Activated gamma-delta T cell (primary cell): Measurements from ENCODE around the gene DEGS1.
"Not testable (repeated sequence)": the region's sequence is repeated elsewhere in the genome, so short reads cannot be mapped to it uniquely, and the experiment has no call there.

Experiments
- DNase-seq: peaks from one replicate; lab custom pipeline; 2025; lab: John Stamatoyannopoulos, UW

The DEGS1 gene

GRCh38 chr1:224180783-224181452, 2.1 kb upstream of the DEGS1 start:
- DNase-seq: no peak

GRCh38 chr1:224181453-224181810, 1.6 kb upstream of the DEGS1 start:
- no peak for DNase-seq

GRCh38 chr1:224182057-224182865, 779 bp upstream of the DEGS1 start:
- DNase-seq: no peak

- peak; percentile 53 for DNase-seq
Measured at GRCh38 chr1:224183591-224184312, 712 bp downstream of the DEGS1 start.

- no peak for DNase-seq
Measured at GRCh38 chr1:224185208-224185607, 2.2 kb downstream of the DEGS1 start.

- DNase-seq: no peak
Measured at GRCh38 chr1:224188286-224188685, 5.2 kb downstream of the DEGS1 start.

GRCh38 chr1:224189561-224189960, 6.5 kb downstream of the DEGS1 start:
- no peak for DNase-seq

- no peak for DNase-seq
Measured at GRCh38 chr1:224192082-224192788, 9.2 kb downstream of the DEGS1 start.

- DNase-seq: no peak
Measured at GRCh38 chr1:224193319-224193966, 10.4 kb downstream of the DEGS1 start.

- DNase-seq: no peak
Measured at GRCh38 chr1:224196813-224197600, 14.0 kb downstream of the DEGS1 start.

- no peak for DNase-seq
Measured at GRCh38 chr1:224198572-224198971, 15.5 kb downstream of the DEGS1 start.

- DNase-seq: no peak
Measured at GRCh38 chr1:224199679-224200078, 16.6 kb downstream of the DEGS1 start.

- DNase-seq: no peak
Measured at GRCh38 chr1:224201383-224201782, 18.3 kb downstream of the DEGS1 start.

GRCh38 chr1:224201853-224202252, 18.8 kb downstream of the DEGS1 start:
- no peak for DNase-seq

GRCh38 chr1:224203243-224204016, 20.4 kb downstream of the DEGS1 start:
- DNase-seq: no peak

- no peak for DNase-seq
Measured at GRCh38 chr1:224205438-224205840, 22.4 kb downstream of the DEGS1 start.

GRCh38 chr1:224205931-224206538, 23.0 kb downstream of the DEGS1 start:
- not testable (repeated sequence) for DNase-seq

- no peak for DNase-seq
Measured at GRCh38 chr1:224211206-224211962, 28.3 kb downstream of the DEGS1 start.

- DNase-seq: no peak
Measured at GRCh38 chr1:224212618-224213061, 29.6 kb downstream of the DEGS1 start.
